Right lobe of liver (tissue), 6 donors: Measurements from ENCODE around the gene EXOC2. TPM values are rescaled to one million over a fixed set of nuclear protein-coding genes. Genes with fewer than 3 reads are reported as not detected.

ENCODE experiments used
- ATAC-seq, 4 donors: fragments of 200-7000 bp; cut with Tn5 transposase; one replicate each; pipeline ENCODE4 v1.9.1; 2020; ENCODE audit warnings: mild to moderate bottlenecking in 4 of 4, moderate library complexity in 4 of 4
- DNase-seq, 3 donors: peaks; one replicate each; pipeline ENCODE4 v3.0.0-alpha.2; 2020
- H3K27ac ChIP-seq, 3 donors: fragments of 200-600 bp; one replicate each; pipeline ENCODE4 v1.8.0; 2022
- H3K27me3 ChIP-seq, 2 donors: fragments of 200-600 bp; one replicate each; pipeline ENCODE4 v1.8.0; 2022
- H3K36me3 ChIP-seq, 4 donors: fragments of 200-600 bp; sonication (generic) in 1 of 4; one replicate each; pipeline versions ENCODE4 v1.5.1 to v1.8.0; 2017 to 2022; ENCODE audit warnings: control low read depth in 1 of 4
- H3K4me1 ChIP-seq, 4 donors: fragments of 200-600 bp; sonication (generic) in 1 of 4; one replicate each; pipeline versions ENCODE4 v1.5.1 to v1.8.0; 2017 to 2022; ENCODE audit warnings: control low read depth in 1 of 4
- H3K4me3 ChIP-seq, 3 donors: fragments of 200-600 bp; one replicate each; pipeline ENCODE4 v1.8.0; 2022
- H3K9me3 ChIP-seq, 4 donors: fragments of 200-600 bp; sonication (generic) in 1 of 4; one replicate each; pipeline versions ENCODE4 v1.5.1 to v1.8.0; 2017 to 2022; ENCODE audit warnings: control low read depth in 1 of 4
- POLR2A ChIP-seq: fragments of 450-650 bp; IDR thresholded peaks from one replicate; pipeline ENCODE4 v1.6.1; 2017; ENCODE audit warnings: antibody characterized with exemption, mild to moderate bottlenecking
- WGBS: methylation state at CpG from one replicate; pipeline ENCODE4 v1.1.6; 2018; ENCODE audit warnings: low coverage, low lambda C conversion rate; ENCODE audit not compliant: insufficient coverage; ENCODE audit errors: missing lambda C conversion rate; 5-methylcytosine and 5-hydroxymethylcytosine counted together
- intact Hi-C, 2 donors: fragments of 100-400 bp; cut with DNase I; formaldehyde crosslinking; loops; one replicate each; pipeline versions ENCODE4 v1.11.2 to v1.14.1; 2022
- total RNA-seq, 6 experiments: library from RNA; depleted of rRNA in 2 of 6; stranded (reverse); fragments of >200 nt in 2 of 6; fragmentation: NEBNext Ultra II Directional in 3 of 6; extraction: Animal tissue kit (Norgen Biotek cat#: 25700) in 3 of 6; gene quantifications; one replicate each; pipeline versions ENCODE4 v1.1.0 to v1.2.4, GENCODE V29; 2016 to 2023
- TF ChIP-seq, protein P1 (sequence below), 4 donors: fragments of 200-600 bp in 3 of 4; fragments of 450-650 bp in 1 of 4; IDR thresholded peaks; one replicate each; pipeline versions ENCODE4 v1.5.1 to v1.8.0; 2016 to 2022; ENCODE audit warnings: antibody characterized with exemption in 4 of 4, mild to moderate bottlenecking in 2 of 4
- donor health status: DM: no; HTN: yes; CAD: no.
- donor health status: DM: no; HTN: no; CAD: no.
- donor health status: DM: no; HTN: no; CAD: no.
- donor health status: DM: no; HTN: yes; CAD: no.
- donor health status: DM: no; HTN: yes; CAD: no.

EXOC2 gene
- total RNA-seq, 6 experiments from 2014 or later = 7.1 to 12.8 (median 10.5) TPM

DNA sequence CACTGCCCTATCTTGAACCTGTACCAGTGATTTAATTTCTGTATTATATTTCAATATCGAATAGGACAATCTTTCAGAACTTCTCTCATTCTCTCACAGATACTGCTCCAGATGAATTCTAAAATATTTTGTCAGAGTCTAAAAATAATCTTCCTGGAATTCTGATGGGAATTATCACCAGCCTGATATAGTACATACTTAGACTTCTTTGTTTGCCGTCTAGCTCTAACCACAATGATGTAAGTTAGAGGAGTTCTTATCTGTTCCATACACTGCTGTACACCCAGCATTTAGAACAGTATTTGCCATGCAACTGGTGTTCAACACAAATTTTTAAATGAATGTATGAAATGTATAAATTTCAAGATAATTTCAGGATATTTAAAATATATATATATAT lies 34.7 kb downstream of the EXOC2 start:
- intact Hi-C loops = no loop called here
- DNase-seq = no peak
- no peaks in the 10 kb centered on the region for H3K36me3 ChIP-seq
- H3K9me3 ChIP-seq = no peaks in the 10 kb centered on the region
- 66% methylated on average over 2 of the region's 2 CpGs for WGBS
- no peaks in the 10 kb centered on the region for H3K4me1 ChIP-seq
- TF ChIP-seq, protein P1, sequence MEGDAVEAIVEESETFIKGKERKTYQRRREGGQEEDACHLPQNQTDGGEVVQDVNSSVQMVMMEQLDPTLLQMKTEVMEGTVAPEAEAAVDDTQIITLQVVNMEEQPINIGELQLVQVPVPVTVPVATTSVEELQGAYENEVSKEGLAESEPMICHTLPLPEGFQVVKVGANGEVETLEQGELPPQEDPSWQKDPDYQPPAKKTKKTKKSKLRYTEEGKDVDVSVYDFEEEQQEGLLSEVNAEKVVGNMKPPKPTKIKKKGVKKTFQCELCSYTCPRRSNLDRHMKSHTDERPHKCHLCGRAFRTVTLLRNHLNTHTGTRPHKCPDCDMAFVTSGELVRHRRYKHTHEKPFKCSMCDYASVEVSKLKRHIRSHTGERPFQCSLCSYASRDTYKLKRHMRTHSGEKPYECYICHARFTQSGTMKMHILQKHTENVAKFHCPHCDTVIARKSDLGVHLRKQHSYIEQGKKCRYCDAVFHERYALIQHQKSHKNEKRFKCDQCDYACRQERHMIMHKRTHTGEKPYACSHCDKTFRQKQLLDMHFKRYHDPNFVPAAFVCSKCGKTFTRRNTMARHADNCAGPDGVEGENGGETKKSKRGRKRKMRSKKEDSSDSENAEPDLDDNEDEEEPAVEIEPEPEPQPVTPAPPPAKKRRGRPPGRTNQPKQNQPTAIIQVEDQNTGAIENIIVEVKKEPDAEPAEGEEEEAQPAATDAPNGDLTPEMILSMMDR (IDR thresholded peaks at IDR 0.05) = no peak
- TF ChIP-seq POLR2A = no peak
- ATAC-seq = no peak
- no peak overlapping the region for H3K4me3 ChIP-seq
- H3K27ac ChIP-seq = no peak overlapping the region
- H3K27me3 ChIP-seq = no peaks in the 10 kb centered on the region

DNA sequence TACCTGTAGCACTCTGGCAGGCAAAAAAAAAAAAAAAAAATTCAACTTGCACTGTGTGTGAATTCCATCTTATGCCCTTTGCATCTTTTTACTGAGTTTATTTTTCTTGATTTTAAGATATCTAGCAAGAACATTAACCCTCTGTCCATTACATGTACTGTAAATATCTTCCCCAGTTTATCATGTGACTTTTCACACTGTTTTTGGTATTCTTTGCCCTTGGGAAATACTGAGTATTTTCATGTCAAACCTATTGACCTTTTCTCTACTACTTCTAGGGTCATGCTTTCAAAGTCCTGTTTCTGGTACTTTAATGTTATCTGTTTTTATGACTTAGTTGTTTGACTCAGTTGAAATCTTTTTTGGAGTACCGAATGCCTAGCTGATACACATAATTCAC lies 35.2 kb downstream of the EXOC2 start:
- DNase-seq (no peak), ATAC-seq (no peak)
- 54% methylated on average over 1 of the region's 1 CpG for WGBS
- no peak overlapping the region for H3K27ac ChIP-seq
- intact Hi-C loops = no loop called here
- no peaks in the 10 kb centered on the region for H3K36me3 ChIP-seq
- no peak overlapping the region for H3K4me3 ChIP-seq
- no peaks in the 10 kb centered on the region for H3K27me3 ChIP-seq
- no peaks in the 10 kb centered on the region for H3K4me1 ChIP-seq
- H3K9me3 ChIP-seq = no peaks in the 10 kb centered on the region
- TF ChIP-seq POLR2A = no peak
- TF ChIP-seq, protein P1 (IDR thresholded peaks at IDR 0.05) = no peak

DNA sequence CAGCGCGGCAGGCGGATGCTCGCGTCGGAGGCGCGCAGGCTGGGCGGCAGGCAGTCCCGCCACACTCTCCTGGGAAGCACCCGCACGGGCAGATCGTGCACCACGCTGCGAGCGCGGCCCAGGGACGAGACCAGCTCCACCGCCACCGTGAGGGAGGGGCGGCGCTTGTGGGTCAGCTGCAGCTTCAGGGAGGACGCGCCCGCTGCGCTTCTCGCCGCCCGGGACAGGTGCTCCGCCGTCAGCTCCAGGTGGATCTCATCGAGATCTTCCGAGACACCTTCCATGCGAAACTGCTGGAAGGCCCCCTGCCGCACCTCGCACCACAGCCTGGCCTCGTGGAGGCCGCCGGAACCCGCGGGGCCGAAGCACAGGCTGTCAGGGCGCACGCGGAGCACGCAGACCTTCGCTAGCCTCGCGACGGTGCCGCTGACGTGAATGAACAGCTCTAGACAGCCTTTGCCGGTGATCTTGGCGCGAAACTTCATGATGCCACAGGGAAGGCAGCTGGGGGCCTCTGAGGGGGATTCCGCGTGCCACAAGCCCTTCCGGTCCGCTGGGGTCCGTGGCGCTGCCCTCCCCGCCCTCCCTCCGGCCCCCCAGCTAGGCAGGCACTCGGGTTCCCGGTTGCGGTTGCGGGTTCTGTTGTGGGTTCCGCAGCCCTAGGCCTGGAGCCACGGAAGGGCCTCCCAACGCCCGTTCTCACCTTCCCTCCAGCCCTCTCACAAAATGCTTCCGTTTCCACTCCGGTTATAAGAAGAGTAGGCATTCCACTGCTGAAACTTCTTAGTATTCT lies 36.3 kb downstream of the EXOC2 start, which contains the start of gene HUS1B:
Gene HUS1B (minus strand): TSS at position 641 of the 793 bp plus-strand sequence. CDS start 156 bp downstream, at position 485.
- H3K36me3 ChIP-seq = no peaks in the 10 kb centered on the region
- H3K27ac ChIP-seq = no peak within 1 kb of the TSS
- H3K4me3 ChIP-seq = no peak within 1 kb of the TSS
- TF ChIP-seq, protein P1 (IDR thresholded peaks at IDR 0.05) = no peak
- TF ChIP-seq POLR2A = no peak
- 94% methylated on average over 6 of the region's 73 CpGs for WGBS
- H3K4me1 ChIP-seq = no peaks in the 10 kb centered on the region
- intact Hi-C loops = no loop called here
- ATAC-seq = peak in 1 of 4 donors; percentile 33
- no peaks in the 10 kb centered on the region for H3K27me3 ChIP-seq
- no peaks in the 10 kb centered on the region for H3K9me3 ChIP-seq
- DNase-seq = no peak

DNA sequence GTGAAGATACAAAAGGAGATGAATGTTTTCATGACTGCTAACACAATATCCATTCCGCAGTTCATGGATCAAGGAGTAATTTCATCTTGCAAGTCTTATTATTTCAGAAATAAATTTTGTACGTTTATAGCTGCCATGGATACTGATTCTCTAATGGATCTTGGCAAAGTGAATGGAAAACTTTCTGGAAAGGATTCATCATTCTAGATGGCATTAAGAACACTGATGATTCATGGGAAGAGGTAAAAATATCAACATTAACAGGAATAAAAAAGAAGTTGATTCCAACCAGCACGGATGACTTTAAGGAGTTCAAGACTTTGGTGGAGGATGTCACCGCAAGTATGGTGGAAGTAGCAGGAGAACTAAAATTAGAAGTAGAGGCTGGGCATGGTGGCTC lies 38.8 kb downstream of the EXOC2 start:
- TF ChIP-seq, protein P1 (IDR thresholded peaks at IDR 0.05) = no peak
- TF ChIP-seq POLR2A = no peak
- DNase-seq (no peak), ATAC-seq (no peak)
- Histone ChIP-seq H3K27ac (no peak overlapping the region), H3K4me3 (no peak overlapping the region), H3K36me3 (no peaks in the 10 kb centered on the region), H3K4me1 (no peaks in the 10 kb centered on the region), H3K27me3 (no peaks in the 10 kb centered on the region), H3K9me3 (no peaks in the 10 kb centered on the region)
- intact Hi-C loops = no loop called here
- 86% methylated on average over 4 of the region's 4 CpGs for WGBS
